HepG2 (cell line): ENCODE results near the gene TIMM10. TPM values are rescaled to one million over a fixed set of nuclear protein-coding genes. Genes with fewer than 3 reads are reported as not detected.

ENCODE experiments used
- ARID3A ChIP-seq: IDR thresholded peaks from 2 replicates; pipeline ENCODE4 v1.6.1; 2012; ENCODE audit warnings: low read depth, low read length, improper control_type of control experiment
- DNMT3B ChIP-seq: conservative IDR thresholded peaks from 2 replicates; pipeline ENCODE4 v1.6.1; 2016; ENCODE audit warnings: missing biosample characterization, control low read depth
- FOXC1 ChIP-seq: sonication (generic); formaldehyde crosslinking; IDR thresholded peaks from 2 replicates; pipeline ENCODE4 v1.8.0; 2022; ENCODE audit warnings: mild to moderate bottlenecking, missing genetic modification reagents, borderline replicate concordance
- HBP1 ChIP-seq: IDR thresholded peaks from 2 replicates; pipeline ENCODE4 v1.6.1; 2016; ENCODE audit warnings: low read depth, control low read depth
- NCOA5 ChIP-seq: sonication (generic); formaldehyde crosslinking; IDR thresholded peaks from 2 replicates; pipeline ENCODE4 v1.4.0; 2020; ENCODE audit warnings: missing genetic modification reagents
- SMC3 ChIP-seq: IDR thresholded peaks from 2 replicates; pipeline ENCODE4 v1.6.1; 2011; ENCODE audit warnings: low read length, improper control_type of control experiment
- SP1 ChIP-seq, 2 experiments: fragments of 450-650 bp in 1 of 2; sonication (generic) in 1 of 2; formaldehyde crosslinking in 1 of 2; IDR thresholded peaks; 2 replicates each; pipeline versions ENCODE4 v1.4.0 to v1.6.1; 2016 to 2020; ENCODE audit warnings: missing genetic modification reagents in 1 of 2
- SP2 ChIP-seq: sonication (generic); formaldehyde crosslinking; IDR thresholded peaks from 2 replicates; pipeline ENCODE4 v1.5.1; 2020; ENCODE audit warnings: mild to moderate bottlenecking, missing genetic modification reagents
- TAF1 ChIP-seq: sonication (generic); formaldehyde crosslinking; IDR thresholded peaks from 2 replicates; pipeline ENCODE4 v1.4.0; 2020; ENCODE audit warnings: missing genetic modification reagents
- TBX2 ChIP-seq: sonication (generic); formaldehyde crosslinking; IDR thresholded peaks from 2 replicates; pipeline ENCODE4 v1.5.0; 2020; ENCODE audit warnings: missing genetic modification reagents, mild to moderate bottlenecking, borderline replicate concordance
- ZBTB39 ChIP-seq: sonication (generic); formaldehyde crosslinking; IDR thresholded peaks from 2 replicates; pipeline ENCODE4 v1.5.0; 2020; ENCODE audit warnings: missing genetic modification reagents
- ZHX1 ChIP-seq: sonication (generic); formaldehyde crosslinking; IDR thresholded peaks from 2 replicates; pipeline ENCODE4 v1.8.1; 2022; ENCODE audit warnings: low read depth, mild to moderate bottlenecking, missing genetic modification reagents
- ZMYM2 ChIP-seq: sonication (generic); formaldehyde crosslinking; IDR thresholded peaks from 2 replicates; pipeline ENCODE4 v1.8.0; 2022; ENCODE audit warnings: mild to moderate bottlenecking, missing genetic modification reagents
- ZNF207 ChIP-seq: fragments of 450-650 bp; IDR thresholded peaks from 2 replicates; pipeline ENCODE4 v1.6.1; 2016; ENCODE audit warnings: antibody characterized with exemption, borderline replicate concordance
- ZNF3 ChIP-seq: IDR thresholded peaks from 2 replicates; pipeline ENCODE4 v1.7.0; 2017; ENCODE audit warnings: inconsistent platforms
- ZNF383 ChIP-seq: sonication (generic); formaldehyde crosslinking; IDR thresholded peaks from 2 replicates; pipeline ENCODE4 v1.4.0; 2020; ENCODE audit warnings: missing genetic modification reagents, mild to moderate bottlenecking, borderline replicate concordance
- ZNF589 ChIP-seq: sonication (generic); formaldehyde crosslinking; conservative IDR thresholded peaks from 2 replicates; pipeline ENCODE4 v1.8.0; 2022; ENCODE audit warnings: mild to moderate bottlenecking, moderate library complexity, missing genetic modification reagents
- ZNF615 ChIP-seq: sonication (generic); formaldehyde crosslinking; IDR thresholded peaks from 2 replicates; pipeline ENCODE4 v1.5.0; 2020; ENCODE audit warnings: mild to moderate bottlenecking, missing genetic modification reagents, borderline replicate concordance
- ZSCAN21 ChIP-seq: sonication (generic); formaldehyde crosslinking; IDR thresholded peaks from 2 replicates; pipeline ENCODE4 v1.8.0; 2022; ENCODE audit warnings: mild to moderate bottlenecking, missing genetic modification reagents, moderate library complexity, borderline replicate concordance
- polyA plus RNA-seq, 8 experiments: library from polyadenylated mRNA; depleted of rRNA in 3 of 8; stranded (reverse) in 7 of 8; unstranded in 1 of 8; fragments of >200 nt; fragmentation: Illumina TruSeq in 4 of 8; extraction: Trizol in 4 of 8; gene quantifications; 2 replicates each; pipeline versions ENCODE4 v1.2.1 to v1.2.3, GENCODE V29; 2011 to 2016; ENCODE audit warnings: low read depth in 4 of 8, missing spikeins in 1 of 8, mixed read lengths in 1 of 8; ENCODE audit not compliant: insufficient read depth in 1 of 8
- total RNA-seq, 5 experiments: library from RNA; depleted of rRNA; stranded (reverse); fragments of >200 nt; fragmentation: Illumina TruSeq; extraction: Trizol; gene quantifications; 2 replicates each; pipeline ENCODE4 v1.2.3, GENCODE V29; 2016; ENCODE audit warnings: low read depth in 1 of 5

TIMM10 gene
- total and polyA plus RNA-seq, 2 of the 13 experiments (the other 11 are each of a cell fraction or from before 2014, with no cell fraction given), result 67.8 to 82.2 TPM

- TF ChIP-seq ZSCAN21 (CRISPR knock-in tag), result peak; percentile 52; the same call in 1 of the 2 replicates
- TF ChIP-seq ZNF383 (CRISPR knock-in tag), result no peak
- no peak for TF ChIP-seq ARID3A
- TF ChIP-seq SP1 (IDR thresholded peaks at IDR 0.05), result no peak
- no peak; the same call in 1 of the 2 replicates for TF ChIP-seq SP1 (CRISPR knock-in tag; IDR thresholded peaks at IDR 0.05)
- 0 out of 2 replicates have a peak, but pooled peaks have one; percentile 31 for TF ChIP-seq ZNF589
- no peak; the same call in 1 of the 2 replicates for TF ChIP-seq DNMT3B (CRISPR knock-in tag)
- TF ChIP-seq ZNF207, result no peak
- no peak for TF ChIP-seq ZHX1 (CRISPR knock-in tag)
- peak; percentile 46; the same call in 1 of the 2 replicates for TF ChIP-seq SP2 (CRISPR knock-in tag)
- TF ChIP-seq ZNF3 (CRISPR knock-in tag), result no peak
- no peak for TF ChIP-seq NCOA5 (CRISPR knock-in tag)
- peak; percentile 8; the same call in 1 of the 2 replicates for TF ChIP-seq ZBTB39 (CRISPR knock-in tag)
- peak; percentile 17; the same call in 1 of the 2 replicates for TF ChIP-seq TBX2
- no peak for TF ChIP-seq SMC3
- TF ChIP-seq FOXC1, result peak; percentile 53; the same call in 1 of the 2 replicates
- TF ChIP-seq ZNF615 (CRISPR knock-in tag), result no peak
- peak; percentile 85; the same call in 1 of the 2 replicates for TF ChIP-seq HBP1 (CRISPR knock-in tag)
- TF ChIP-seq TAF1 (CRISPR knock-in tag), result peak; percentile 55; the same call in 1 of the 2 replicates
- TF ChIP-seq ZMYM2, result 0 out of 2 replicates have a peak, but pooled peaks have one; percentile 1
These were observed 15.8 kb downstream of the TIMM10 start (continued) for GRCh38 chr11:57514538-57515331.
